IMR-90 (cell line): ENCODE data around the gene VPS35L. TPM values are rescaled to one million over a fixed set of nuclear protein-coding genes. Genes with fewer than 3 reads are reported as not detected.

Experiments used
- ATAC-seq: fragments of 200-7000 bp; cut with Tn5 transposase; 2 replicates; pipeline ENCODE4 v1.9.1; 2020; ENCODE audit warnings: low read depth, mild to moderate bottlenecking, moderate library complexity
- BruUV-seq: library from RNA; stranded (reverse); fragments of 400-500 nt; replicated peaks from 2 replicates; lab custom pipeline; 2021; lab: Mats Ljungman, UMichigan
- CTCF ChIA-PET: fragments of 300-600 bp; formaldehyde crosslinking; extraction: SDS; loops from one replicate; lab custom pipeline; 2021; ENCODE audit warnings: antibody characterized with exemption; lab: Yijun Ruan, JAX
- POLR2A ChIA-PET: fragments of 300-600 bp; sonication (Branson Sonifier 250); formaldehyde crosslinking; loops from one replicate; lab custom pipeline; 2022; ENCODE audit warnings: antibody characterized with exemption; ENCODE audit not compliant: unreplicated experiment; lab: Charles Lee
- DNase-seq: peaks from one replicate; pipeline ENCODE4 v3.0.0; 2013
- H2AFZ ChIP-seq: replicated peaks from 2 replicates; pipeline ENCODE3; 2013; ENCODE audit warnings: low read length, mild to moderate bottlenecking; ENCODE audit not compliant: poor library complexity
- H2AK5ac ChIP-seq: 2 replicates; pipeline ENCODE4 v1.6.1; 2013; ENCODE audit warnings: low read depth, low read length, inconsistent platforms
- H2AK9ac ChIP-seq: replicated peaks from 2 replicates; pipeline ENCODE3; 2013; ENCODE audit warnings: mild to moderate bottlenecking, low read depth, low read length, moderate library complexity; ENCODE audit not compliant: poor library complexity
- H2BK120ac ChIP-seq: 2 replicates; pipeline ENCODE4 v1.6.1; 2013; ENCODE audit warnings: low read depth, low read length, inconsistent platforms
- H2BK15ac ChIP-seq: 3 replicates; pipeline ENCODE4 v1.6.1; 2013; ENCODE audit warnings: low read depth, low read length, inconsistent platforms
- H2BK20ac ChIP-seq: 2 replicates; pipeline ENCODE4 v1.6.1; 2013; ENCODE audit warnings: low read depth, mild to moderate bottlenecking, inconsistent platforms, low read length, moderate library complexity
- H2BK5ac ChIP-seq: 2 replicates; pipeline ENCODE4 v1.6.1; 2013; ENCODE audit warnings: mild to moderate bottlenecking, low read depth, low read length, inconsistent platforms; ENCODE audit not compliant: poor library complexity, severe bottlenecking
- H3K14ac ChIP-seq: replicated peaks from 2 replicates; pipeline ENCODE4 v1.6.1; 2013; ENCODE audit warnings: low read depth, low read length, inconsistent platforms
- H3K18ac ChIP-seq: 2 replicates; pipeline ENCODE4 v1.6.1; 2013; ENCODE audit warnings: low read depth, low read length, control low read depth
- H3K23ac ChIP-seq: 2 replicates; pipeline ENCODE4 v1.6.1; 2013; ENCODE audit warnings: low read depth, low read length, inconsistent platforms
- H3K27ac ChIP-seq: 2 replicates; pipeline ENCODE4 v1.5.1; 2013; ENCODE audit warnings: mild to moderate bottlenecking, control low read depth, low read length; ENCODE audit not compliant: insufficient read depth
- H3K27me3 ChIP-seq: 2 replicates; pipeline ENCODE4 v1.6.1; 2013; ENCODE audit warnings: low read length; ENCODE audit not compliant: control insufficient read depth, insufficient read depth
- H3K36me3 ChIP-seq: 2 replicates; pipeline ENCODE4 v1.6.1; 2013; ENCODE audit warnings: low read length, mixed read lengths; ENCODE audit not compliant: control insufficient read depth, insufficient read depth
- H3K4ac ChIP-seq: 2 replicates; pipeline ENCODE4 v1.6.1; 2013; ENCODE audit warnings: low read depth, low read length, inconsistent platforms
- H3K4me1 ChIP-seq: 2 replicates; pipeline ENCODE4 v1.6.1; 2013; ENCODE audit warnings: low read length, mixed read lengths; ENCODE audit not compliant: control insufficient read depth, insufficient read depth
- H3K4me2 ChIP-seq: 2 replicates; pipeline ENCODE4 v1.6.1; 2013; ENCODE audit warnings: low read depth, mild to moderate bottlenecking, control low read depth, low read length, moderate library complexity
- H3K4me3 ChIP-seq: 2 replicates; pipeline ENCODE4 v1.5.1; 2013; ENCODE audit warnings: low read depth, mild to moderate bottlenecking, control low read depth, low read length, moderate library complexity; ENCODE audit not compliant: insufficient read depth
- H3K56ac ChIP-seq: 2 replicates; pipeline ENCODE4 v1.6.1; 2013; ENCODE audit warnings: low read length, inconsistent platforms; ENCODE audit not compliant: insufficient read depth; ENCODE audit errors: extremely low read depth
- H3K79me1 ChIP-seq, 2 experiments: 2 replicates each; pipeline ENCODE4 v1.6.1; 2013; ENCODE audit warnings: low read length in 2 of 2, inconsistent platforms in 1 of 2, low read depth in 1 of 2
- H3K9ac ChIP-seq: 2 replicates; pipeline ENCODE4 v1.6.1; 2013; ENCODE audit warnings: low read depth, low read length, control low read depth
- H3K9me1 ChIP-seq: 2 replicates; pipeline ENCODE4 v1.6.1; 2013; ENCODE audit warnings: low read length, inconsistent platforms; ENCODE audit not compliant: insufficient read depth
- H3K9me3 ChIP-seq: 2 replicates; pipeline ENCODE4 v1.6.1; 2013; ENCODE audit warnings: low read length; ENCODE audit not compliant: control insufficient read depth, insufficient read depth
- H4K20me1 ChIP-seq: 2 replicates; pipeline ENCODE4 v1.6.1; 2013; ENCODE audit warnings: low read length, inconsistent platforms; ENCODE audit not compliant: insufficient read depth
- H4K5ac ChIP-seq: 2 replicates; pipeline ENCODE4 v1.6.1; 2013; ENCODE audit warnings: mild to moderate bottlenecking, low read depth, low read length, control low read depth
- H4K8ac ChIP-seq, 2 experiments: 2 replicates each; pipeline ENCODE4 v1.6.1; 2013; ENCODE audit warnings: low read depth in 2 of 2, low read length in 2 of 2, control low read depth in 1 of 2, inconsistent platforms in 1 of 2
- H4K91ac ChIP-seq: 2 replicates; pipeline ENCODE4 v1.6.1; 2013; ENCODE audit warnings: low read depth, low read length, inconsistent platforms; ENCODE audit not compliant: insufficient read depth
- BHLHE40 ChIP-seq: fragments of 150-350 bp; IDR thresholded peaks from 2 replicates; pipeline ENCODE4 v1.6.1; 2016; ENCODE audit warnings: mild to moderate bottlenecking, low read depth, low read length
- CHD1 ChIP-seq: IDR thresholded peaks from 2 replicates; pipeline ENCODE4 v1.6.1; 2012; ENCODE audit warnings: low read depth, low read length, improper control_type of control experiment
- CTCF ChIP-seq: conservative IDR thresholded peaks from 2 replicates; pipeline ENCODE4 v1.5.1; 2012; ENCODE audit warnings: mild to moderate bottlenecking, low read depth, low read length, improper control_type of control experiment
- ELK1 ChIP-seq: fragments of 150-350 bp; IDR thresholded peaks from 2 replicates; pipeline ENCODE4 v1.6.1; 2016; ENCODE audit warnings: low read depth, mild to moderate bottlenecking, low read length, moderate library complexity, borderline replicate concordance
- FOS ChIP-seq: fragments of 150-350 bp; IDR thresholded peaks from 2 replicates; pipeline ENCODE4 v1.6.1; 2016; ENCODE audit warnings: low read depth, low read length
- MAFK ChIP-seq: IDR thresholded peaks from 2 replicates; pipeline ENCODE4 v1.6.1; 2012; ENCODE audit warnings: low read depth, low read length, improper control_type of control experiment
- MAZ ChIP-seq: IDR thresholded peaks from 2 replicates; pipeline ENCODE4 v1.6.1; 2012; ENCODE audit warnings: low read depth, mild to moderate bottlenecking, low read length, improper control_type of control experiment, moderate library complexity, borderline replicate concordance
- MXI1 ChIP-seq: IDR thresholded peaks from 2 replicates; pipeline ENCODE4 v1.6.1; 2012; ENCODE audit warnings: low read depth, mild to moderate bottlenecking, low read length, moderate library complexity, borderline replicate concordance
- NFE2L2 ChIP-seq: fragments of 150-350 bp; IDR thresholded peaks from 2 replicates; pipeline ENCODE4 v1.6.1; 2016; ENCODE audit warnings: low read depth, mild to moderate bottlenecking, low read length
- POLR2A ChIP-seq: IDR thresholded peaks from 2 replicates; pipeline ENCODE4 v1.6.1; 2012; ENCODE audit warnings: mild to moderate bottlenecking, low read depth, low read length
- RAD21 ChIP-seq: IDR thresholded peaks from 2 replicates; pipeline ENCODE4 v1.6.1; 2012; ENCODE audit warnings: low read length, improper control_type of control experiment
- RCOR1 ChIP-seq: IDR thresholded peaks from 2 replicates; pipeline ENCODE4 v1.6.1; 2012; ENCODE audit warnings: mild to moderate bottlenecking, low read length, improper control_type of control experiment; ENCODE audit not compliant: insufficient replicate concordance
- USF2 ChIP-seq: fragments of 150-350 bp; IDR thresholded peaks from 2 replicates; pipeline ENCODE4 v1.6.1; 2017; ENCODE audit warnings: mild to moderate bottlenecking, antibody characterized with exemption, low read length, low read depth
- WGBS, 2 experiments: methylation state at CpG; one replicate each; pipeline versions ENCODE4 v1.1.5 to v1.1.7; 2013; ENCODE audit warnings: missing lambda C conversion rate in 2 of 2; ENCODE audit not compliant: insufficient read length in 1 of 2; ENCODE audit errors: extremely low coverage in 2 of 2; 5-methylcytosine and 5-hydroxymethylcytosine counted together
- dilution Hi-C: fragments of 300-500 bp; cut with HindIII; formaldehyde crosslinking; loops from one replicate; pipeline ENCODE4 v1.14.3; 2018; ENCODE audit warnings: low sequenced_read_pairs; ENCODE audit not compliant: unreplicated experiment
- in situ Hi-C: fragments of 300-500 bp; cut with MboI; formaldehyde crosslinking; loops from 3 replicates; pipeline ENCODE4 v1.14.3; 2019; ENCODE audit warnings: low sequenced_read_pairs, inconsistent platforms, mixed read lengths
- intact Hi-C: fragments of 100-400 bp; cut with micrococcal nuclease; formaldehyde crosslinking; loops from 2 replicates; pipeline ENCODE4 v1.10.0; 2022
- polyA plus RNA-seq, 3 experiments: library from polyadenylated mRNA; depleted of rRNA; stranded (reverse); fragments of >200 nt; gene quantifications; 2 replicates each; pipeline ENCODE4 v1.2.3, GENCODE V29; 2012; ENCODE audit warnings: low replicate concordance in 1 of 3
- total RNA-seq: library from RNA; depleted of rRNA; stranded (reverse); fragments of >200 nt; gene quantifications from 2 replicates; pipeline ENCODE4 v1.2.3, GENCODE V29; 2012

Gene VPS35L
- total and polyA plus RNA-seq, 2 of the 4 experiments (the other 2 are of a cell fraction), result 28.0 to 40.1 TPM

GRCh38 chr16:19704321-19705145 is 149.0 kb downstream of the VPS35L start:
- Histone ChIP-seq H3K4me2 (no peak overlapping the region), H3K18ac (peak overlapping the region; percentile 75; the same call in 1 of the 2 replicates), H4K8ac (peak overlapping the region; percentile 5 to 95; a peak in 3 of 4 replicates), H3K27me3 (no peaks in the 10 kb centered on the region), H2BK5ac (peak overlapping the region; percentile 91), H4K91ac (peak overlapping the region; percentile 86), H2BK20ac (peak overlapping the region; percentile 96), H3K27ac (peak overlapping the region; percentile 70), H3K9ac (no peak overlapping the region), H3K9me3 (no peaks in the 10 kb centered on the region), H3K79me1 (peaks cover 16 to 53% of the 10 kb centered on the region in 2 experiments; a peak in 3 of 4 replicates), H3K4me1 (peaks cover 10% of the 10 kb centered on the region), H4K5ac (peak overlapping the region; percentile 65; the same call in 1 of the 2 replicates), H2AFZ (peak overlapping the region; percentile 71), H3K23ac (peak overlapping the region; percentile 93), H3K9me1 (peaks cover 8% of the 10 kb centered on the region), H4K20me1 (no peaks in the 10 kb centered on the region), H2BK120ac (peak overlapping the region; percentile 91), H2AK9ac (peak overlapping the region; percentile 92), H3K4me3 (no peak overlapping the region), H2BK15ac (peak overlapping the region; percentile 74; the same call in 2 of the 3 replicates), H3K4ac (peak overlapping the region; percentile 99), H3K36me3 (peaks cover 44% of the 10 kb centered on the region), H2AK5ac (peak overlapping the region; percentile 100), H3K56ac (no peak overlapping the region; the same call in 1 of the 2 replicates), H3K14ac (peak overlapping the region; percentile 97)
- ATAC-seq, result peak; percentile 70
- dilution Hi-C loops (no loop called here), intact Hi-C loops (loop anchor here (5.0 kb wide), 2 partner anchors 147 to 183 kb away; partner anchors contain the start of gene VPS35L), in situ Hi-C loops (loop anchor here (25.0 kb wide), 1 partner anchor 592 kb away; the partner anchor contains the start of gene ITPRIPL2)
- ChIA-PET POLR2A (no interaction called here), CTCF (no interaction called here)
- no TSS peak for BruUV-seq
- peak; percentile 77 for DNase-seq
- WGBS, 2 experiments, result 82% methylated on average over 10 of the region's 18 CpGs; no CpG with 5 or more reads in 1 of the 2 experiments
- TF ChIP-seq MAZ (no peak), NFE2L2 (no peak), CHD1 (no peak), MXI1 (no peak), ELK1 (no peak), RAD21 (no peak), MAFK (no peak), USF2 (no peak), BHLHE40 (0 out of 2 replicates have a peak, but pooled peaks have one; percentile 40), CTCF (no peak), POLR2A (no peak), RCOR1 (peak; percentile 18), FOS (0 out of 2 replicates have a peak, but pooled peaks have one; percentile 33)
